Activated naive CD4-positive, alpha-beta T cell treated with anti-CD3 and anti-CD28 coated beads, Interleukin-2, amount 50 U/mL, for 72 hours (primary cell): ENCODE measurements around the gene ZNF112. TPM values are rescaled to one million over a fixed set of nuclear protein-coding genes. Genes with fewer than 3 reads are reported as not detected.

Experiments
- ATAC-seq, 2 donors: fragments of 150-1000 bp; cut with Tn5 transposase; 2 replicates each; pipeline ENCODE4 v1.10.0; 2021; ENCODE audit warnings: mild to moderate bottlenecking in 2 of 2, moderate library complexity in 2 of 2
- DNase-seq, 2 donors: peaks; one replicate each; pipeline ENCODE4 v3.0.0; 2021 to 2022; ENCODE audit warnings: low spot score in 2 of 2
- H3K27ac Mint-ChIP-seq, 2 donors: one replicate each; pipeline ENCODE4 v1.8.0; 2022; ENCODE audit warnings: mild to moderate bottlenecking in 2 of 2, mixed read lengths in 2 of 2
- H3K36me3 Mint-ChIP-seq, 2 donors: one replicate each; pipeline ENCODE4 v1.8.0; 2022; ENCODE audit warnings: mixed read lengths in 2 of 2
- H3K9me3 Mint-ChIP-seq, 2 donors: one replicate each; pipeline ENCODE4 v1.8.0; 2022; ENCODE audit warnings: mixed read lengths in 2 of 2
- total RNA-seq, 2 donors: library from RNA; stranded (reverse); gene quantifications; one replicate each; pipeline ENCODE4 v1.2.3, GENCODE V29; 2022

ZNF112 gene
- total RNA-seq, 2 donors from 2014 or later, result not detected

- H3K27ac Mint-ChIP-seq, result no peak overlapping the region
- H3K36me3 Mint-ChIP-seq, result peaks cover 12 to 31% of the 10 kb centered on the region in 2 donors
- ATAC-seq (no peak), DNase-seq (no peak)
- H3K9me3 Mint-ChIP-seq, result peaks cover 9 to 19% of the 10 kb centered on the region in 2 donors
These were observed 51.0 kb downstream of the ZNF112 start for GRCh38 chr19:44305457-44305856.

DNA sequence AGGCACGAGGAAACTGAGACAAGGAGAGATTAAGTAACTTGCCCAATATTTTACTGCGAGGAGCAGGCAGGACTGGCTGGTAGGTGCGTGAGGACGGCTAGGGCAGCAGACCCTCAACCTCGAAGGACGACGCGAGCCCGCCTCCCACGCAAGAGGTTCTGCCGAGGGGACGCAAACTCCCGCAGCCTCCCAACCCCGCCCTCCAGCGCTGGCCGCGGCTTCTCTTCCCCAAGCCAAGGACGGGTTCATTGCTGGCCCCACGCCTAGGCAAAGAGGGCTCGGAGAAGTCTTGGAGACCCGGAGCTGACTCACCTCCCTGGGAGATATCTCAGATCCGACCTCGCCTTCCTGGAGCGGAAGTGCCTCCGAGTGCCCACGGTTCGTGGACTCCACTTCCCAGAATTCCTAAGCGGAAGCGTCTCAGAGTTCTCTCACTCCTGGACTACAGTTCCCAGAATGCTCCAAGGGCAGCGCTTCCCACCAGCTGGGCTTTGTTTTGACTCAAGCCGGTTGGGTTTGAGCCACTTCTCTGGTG is 51.8 kb downstream of the ZNF112 start, which contains the start of gene ZNF235:
TSS of gene ZNF235 (minus strand) at position 367 of the 535 bp plus-strand sequence. CDS start 1,621 bp downstream, outside the sequence.
- peaks cover 17 to 29% of the 10 kb centered on the region in 2 donors for H3K36me3 Mint-ChIP-seq
- ATAC-seq (peak; percentile 91 to 98), DNase-seq (peak; percentile 66 to 75)
- peak within 1 kb of the TSS; percentile 65 to 85 for H3K27ac Mint-ChIP-seq
- peaks cover 9 to 19% of the 10 kb centered on the region in 2 donors for H3K9me3 Mint-ChIP-seq

GRCh38 chr19:44303976-44304568 is 52.4 kb downstream of the ZNF112 start:
- Mint-ChIP-seq H3K27ac (peak overlapping the region in 1 of 2 donors; percentile 85), H3K36me3 (peaks cover 23 to 34% of the 10 kb centered on the region in 2 donors), H3K9me3 (peaks cover 9 to 19% of the 10 kb centered on the region in 2 donors)
- ATAC-seq (peak; percentile 22 to 41), DNase-seq (no peak)

- DNase-seq, result no peak
- Mint-ChIP-seq H3K36me3 (peaks cover 28 to 35% of the 10 kb centered on the region in 2 donors), H3K27ac (no peak overlapping the region), H3K9me3 (peaks cover 4 to 13% of the 10 kb centered on the region in 2 donors)
- no peak for ATAC-seq
These were observed 53.2 kb downstream of the ZNF112 start for GRCh38 chr19:44303320-44303719.

DNA sequence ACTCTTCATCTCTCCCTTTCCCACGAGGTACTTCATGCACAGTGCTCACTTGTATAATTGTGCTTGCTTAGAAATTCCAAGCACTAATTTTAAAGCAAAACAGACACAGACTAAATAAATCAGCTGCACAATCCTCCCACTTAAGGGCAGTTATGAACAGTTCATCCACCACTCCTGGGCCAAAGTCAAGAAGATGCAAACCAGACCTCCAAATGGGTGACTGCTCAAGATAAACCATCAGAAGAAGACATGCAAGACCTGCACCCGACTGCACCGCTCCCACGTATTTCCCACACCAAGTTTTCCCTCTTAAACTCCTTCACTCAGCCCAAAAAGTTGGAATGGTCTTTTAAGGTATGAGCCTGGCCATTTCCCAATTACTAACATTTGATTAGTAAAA is 71.5 kb downstream of the ZNF112 start:
- DNase-seq (no peak), ATAC-seq (no peak)
- H3K9me3 Mint-ChIP-seq, result peaks cover 45 to 58% of the 10 kb centered on the region in 2 donors
- peaks cover 64 to 73% of the 10 kb centered on the region in 2 donors for H3K36me3 Mint-ChIP-seq
- no peak overlapping the region for H3K27ac Mint-ChIP-seq

DNA sequence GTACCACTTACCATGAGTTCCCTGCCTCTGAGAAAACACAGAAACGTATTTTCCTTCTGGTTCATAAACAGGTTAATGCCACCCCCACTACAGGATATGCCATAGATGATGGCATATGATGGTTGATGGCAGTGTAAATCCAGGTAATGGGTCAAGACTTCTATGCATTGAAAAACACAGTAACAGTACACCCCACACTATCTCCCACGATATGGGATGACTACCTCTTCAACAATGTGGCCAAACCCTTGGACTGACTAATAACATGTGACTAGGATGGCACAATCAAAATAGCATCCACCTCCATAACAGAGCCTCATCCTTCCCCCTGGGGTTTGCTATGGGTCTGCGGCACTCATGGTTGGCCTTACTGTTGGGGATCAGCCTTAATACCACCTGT is 73.6 kb downstream of the ZNF112 start:
- Mint-ChIP-seq H3K9me3 (peaks cover 45 to 46% of the 10 kb centered on the region in 2 donors), H3K27ac (no peak overlapping the region), H3K36me3 (peaks cover 55 to 69% of the 10 kb centered on the region in 2 donors)
- ATAC-seq, result no peak
- DNase-seq, result no peak

DNA sequence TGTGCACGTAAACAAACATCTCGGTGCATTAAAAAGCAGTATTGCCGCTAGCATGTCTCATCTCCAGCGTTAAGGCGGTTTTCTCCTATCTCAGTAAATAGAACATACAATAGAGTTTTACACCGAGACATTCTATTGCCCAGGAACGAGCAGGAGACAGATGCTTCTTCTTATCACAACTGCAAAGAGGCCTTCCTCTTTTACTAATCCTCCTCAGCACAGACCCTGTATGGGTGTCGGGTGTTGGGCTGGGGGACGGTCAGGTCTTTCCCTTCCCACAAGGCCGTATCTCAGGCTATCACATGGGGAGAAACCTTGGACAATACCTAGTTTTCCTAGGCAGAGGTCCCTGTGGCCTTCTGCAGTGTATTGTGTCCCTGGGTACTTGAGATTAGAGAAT is 75.6 kb downstream of the ZNF112 start:
- no peak overlapping the region for H3K27ac Mint-ChIP-seq
- peaks cover 45 to 48% of the 10 kb centered on the region in 2 donors for H3K9me3 Mint-ChIP-seq
- peaks cover 56 to 60% of the 10 kb centered on the region in 2 donors for H3K36me3 Mint-ChIP-seq
- DNase-seq (no peak), ATAC-seq (no peak)

DNA sequence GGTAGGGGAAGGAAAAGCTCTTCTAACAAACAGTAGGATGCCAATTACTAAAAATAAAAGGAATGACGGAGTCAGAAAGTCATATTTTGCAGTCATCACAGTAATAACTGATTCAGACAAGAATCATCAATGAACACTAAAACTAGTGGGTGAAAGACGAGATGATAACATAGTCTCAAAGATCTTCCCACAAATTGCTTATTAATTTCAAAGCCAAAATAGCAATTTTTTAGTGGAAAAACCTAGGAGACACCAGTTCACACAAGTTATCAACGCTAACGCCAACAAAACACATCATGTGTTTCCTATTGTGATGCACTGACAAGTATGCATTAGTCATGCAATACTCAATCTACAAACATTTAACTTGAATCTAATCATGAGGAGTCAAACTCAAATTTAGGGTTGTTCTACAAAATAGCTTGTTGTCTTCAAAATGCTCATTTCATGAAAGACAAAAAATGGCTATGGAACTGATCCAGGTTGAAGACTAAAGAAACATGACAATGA is 78.2 kb downstream of the ZNF112 start:
- H3K9me3 Mint-ChIP-seq, result peaks cover 47 to 53% of the 10 kb centered on the region in 2 donors
- no peak for ATAC-seq
- H3K27ac Mint-ChIP-seq, result no peak overlapping the region
- peaks cover 54 to 59% of the 10 kb centered on the region in 2 donors for H3K36me3 Mint-ChIP-seq
- DNase-seq, result no peak

- Mint-ChIP-seq H3K27ac (no peak overlapping the region), H3K9me3 (peaks cover 48 to 53% of the 10 kb centered on the region in 2 donors), H3K36me3 (peaks cover 54 to 58% of the 10 kb centered on the region in 2 donors)
- ATAC-seq, result no peak
- no peak for DNase-seq
These were observed 79.1 kb downstream of the ZNF112 start for GRCh38 chr19:44277331-44277730.

Other genes starting within 250 kb of the ZNF112 start
- gene ZNF225, start 243.3 kb downstream of the ZNF112 start, total RNA-seq, result 1 to 10 TPM in 1 of 2 donors, under 1 TPM in 1; 0.96 to 2.7 TPM
- gene ZNF234, start 215.1 kb downstream of the ZNF112 start, total RNA-seq, result 10 to 100 TPM in 1 of 2 donors, 1 to 10 TPM in 1; 9.3 to 10.8 TPM
- 10 to 100 TPM; 12.2 to 14.6 TPM for gene ZNF226, start 191.6 kb downstream of the ZNF112 start, total RNA-seq
- gene ZNF227, start 144.1 kb downstream of the ZNF112 start, total RNA-seq, result 10 to 100 TPM; 20.2 TPM
- gene ZNF233, start 96.8 kb downstream of the ZNF112 start, total RNA-seq, result under 1 TPM in 1 of 2 donors, not detected in 1; 0.52 TPM
- 1 to 10 TPM; 1.5 to 3.3 TPM for gene ZNF235, start 51.7 kb downstream of the ZNF112 start, total RNA-seq
- gene ZNF285, start 44.9 kb upstream of the ZNF112 start, total RNA-seq, result 1 to 10 TPM; 2.0 to 2.4 TPM
- gene ZNF229, start 91.8 kb upstream of the ZNF112 start, total RNA-seq, result 1 to 10 TPM in 1 of 2 donors, under 1 TPM in 1; 0.09 to 1.2 TPM
- 1 to 10 TPM; 8.2 to 9.6 TPM for gene ZNF180, start 143.8 kb upstream of the ZNF112 start, total RNA-seq
- gene CEACAM20, start 173.0 kb upstream of the ZNF112 start, total RNA-seq, result not detected